Measurements from ENCODE around the gene ZNF708. TPM values are rescaled to one million over a fixed set of nuclear protein-coding genes. Genes with fewer than 3 reads are reported as not detected.
"Not testable (repeated sequence)": the region's sequence is repeated elsewhere in the genome, so short reads cannot be mapped to it uniquely, and the experiment has no call there.

ZNF708 gene
- 2.7 and 5.0 TPM in 2 replicates for total RNA-seq (2014; rRNA removed; shearing (Covaris generic))

DNA sequence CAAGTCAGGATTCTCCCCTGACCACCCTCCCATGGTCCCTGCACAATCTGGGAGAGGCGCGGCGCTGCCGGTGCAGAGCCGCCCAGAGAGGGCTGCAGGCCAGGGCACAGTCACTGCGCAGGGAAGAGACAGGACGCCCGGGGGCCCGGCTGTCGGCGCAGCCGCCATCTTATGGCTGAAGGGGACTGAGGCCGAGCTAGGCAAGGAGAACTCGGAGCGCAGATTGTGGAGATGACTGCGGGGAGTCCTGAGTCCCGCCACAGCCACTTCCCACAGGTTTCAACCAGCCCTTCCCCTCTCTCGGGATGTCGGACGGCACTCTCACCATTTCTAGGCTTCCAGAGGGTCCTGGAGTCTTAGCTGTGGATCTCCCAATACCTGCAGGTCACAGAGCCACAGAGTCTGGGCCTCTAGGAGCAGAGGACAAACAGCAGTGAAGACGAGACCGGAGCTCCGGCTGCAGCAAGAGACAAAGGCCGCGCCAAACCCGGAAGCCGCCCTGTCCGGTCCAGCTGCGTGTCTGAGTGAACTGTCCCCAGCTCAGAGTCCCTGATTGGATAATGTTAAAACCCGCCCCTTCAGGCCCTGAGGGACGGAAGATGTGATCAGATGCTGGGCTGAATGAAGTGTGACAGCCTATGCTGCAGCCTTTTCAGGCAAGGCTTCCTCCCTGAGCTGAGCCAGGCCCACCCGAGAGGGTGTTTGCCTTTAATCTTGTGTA, at the start of gene ZNF708:
ZNF708 (minus strand) TSS at position 526 of the 721 bp plus-strand sequence; CDS start at position 328, 198 bp downstream.
- Histone ChIP-seq H3K27ac (peak within 1 kb of the TSS; percentile 66), H3K4me3 (peak within 1 kb of the TSS; percentile 56), H3K27me3 (replicated peaks) (no peaks in the 10 kb centered on the region), H3K36me3 (peaks cover 14% of the 10 kb centered on the region), H3K9me3 (replicated peaks) (no peaks in the 10 kb centered on the region; the same call in 1 of the 2 replicates), H3K4me1 (replicated peaks) (no peaks in the 10 kb centered on the region)
- DNase-seq (ENCODE audit: low read depth in 1 of 2, low spot score in 2 of 2): peak; percentile 81 to 89

DNA sequence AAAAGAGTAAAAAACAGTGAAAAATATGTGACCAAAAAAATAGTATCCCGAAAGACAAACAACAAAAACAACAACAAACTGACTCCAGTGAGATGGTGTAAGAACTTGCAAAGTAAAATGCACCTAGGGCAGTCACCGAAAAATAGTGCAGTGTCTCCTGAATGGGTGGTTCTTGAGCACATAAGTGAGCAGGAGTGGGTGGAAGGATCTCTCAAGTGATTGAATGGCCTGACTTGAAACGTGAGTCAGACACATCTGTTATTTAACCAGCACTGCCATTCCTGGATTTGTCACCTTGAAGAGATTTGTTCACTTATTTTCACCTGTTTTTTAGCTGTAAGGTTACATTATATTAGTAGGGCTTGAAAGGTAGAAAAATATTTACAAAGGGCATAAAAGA, 33.1 kb upstream of the ZNF708 start:
- Histone ChIP-seq H3K4me3 (no peak overlapping the region), H3K9me3 (replicated peaks) (0 out of 2 replicates have a peak, but pooled peaks cover 4% of the 10 kb centered on the region)

DNA sequence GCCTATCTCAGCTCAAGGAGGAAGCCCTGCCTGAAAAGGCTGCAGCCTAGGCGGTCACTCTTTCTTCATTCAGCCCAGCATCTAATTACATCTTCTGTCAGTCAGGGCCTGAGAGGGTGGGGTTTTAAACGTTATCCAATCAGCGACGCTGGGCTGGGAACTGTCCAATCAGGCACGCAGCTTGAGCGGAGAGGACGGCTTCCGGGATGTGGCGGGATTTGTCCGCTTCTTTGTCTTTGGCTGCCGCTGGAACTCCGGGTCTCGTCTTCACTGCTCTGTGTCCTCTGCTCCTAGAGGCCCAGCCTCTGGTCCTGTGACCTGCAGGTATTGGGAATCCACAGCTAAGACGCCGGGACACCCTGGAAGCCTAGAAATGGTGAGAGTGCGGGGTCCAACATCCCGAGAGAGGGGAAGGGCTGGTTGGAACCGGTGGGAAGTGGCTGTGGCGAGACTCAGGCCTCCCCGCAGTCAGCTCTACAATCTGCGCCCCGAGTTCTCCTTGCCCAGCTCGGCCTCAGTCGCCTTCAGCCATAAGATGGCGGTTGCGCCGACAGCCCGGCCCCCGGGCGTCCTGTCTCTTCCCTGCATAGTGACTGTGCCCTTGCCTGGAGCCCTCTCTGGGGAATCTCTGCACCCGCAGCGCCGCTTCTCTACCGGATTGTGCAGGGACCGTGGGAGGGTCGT, 29.7 kb upstream of the ZNF708 start, which contains the start of gene ZNF738:
ZNF738 (plus strand) TSS at position 233 of the 684 bp plus-strand sequence; CDS start at position 374, 141 bp downstream.
- peaks cover 23% of the 10 kb centered on the region for H3K36me3 ChIP-seq
- no peaks in the 10 kb centered on the region for H3K4me1 ChIP-seq (replicated peaks)
- DNase-seq (ENCODE audit: low read depth in 1 of 2, low spot score in 2 of 2): peak; percentile 83 to 91
- peaks cover 8% of the 10 kb centered on the region; the same call in 1 of the 2 replicates for H3K9me3 ChIP-seq (replicated peaks)
- H3K27me3 ChIP-seq (replicated peaks): no peaks in the 10 kb centered on the region
- H3K4me3 ChIP-seq: peak within 1 kb of the TSS; percentile 55
- H3K27ac ChIP-seq: peak within 1 kb of the TSS; percentile 56

More for the DNA sequence above, 33.1 kb upstream of the ZNF708 start:
- Histone ChIP-seq H3K27me3 (replicated peaks) (no peaks in the 10 kb centered on the region), H3K27ac (no peak overlapping the region), H3K4me1 (replicated peaks) (no peaks in the 10 kb centered on the region), H3K36me3 (peaks cover 39% of the 10 kb centered on the region)
- DNase-seq (ENCODE audit: low read depth in 1 of 2, low spot score in 2 of 2): no peak

DNA sequence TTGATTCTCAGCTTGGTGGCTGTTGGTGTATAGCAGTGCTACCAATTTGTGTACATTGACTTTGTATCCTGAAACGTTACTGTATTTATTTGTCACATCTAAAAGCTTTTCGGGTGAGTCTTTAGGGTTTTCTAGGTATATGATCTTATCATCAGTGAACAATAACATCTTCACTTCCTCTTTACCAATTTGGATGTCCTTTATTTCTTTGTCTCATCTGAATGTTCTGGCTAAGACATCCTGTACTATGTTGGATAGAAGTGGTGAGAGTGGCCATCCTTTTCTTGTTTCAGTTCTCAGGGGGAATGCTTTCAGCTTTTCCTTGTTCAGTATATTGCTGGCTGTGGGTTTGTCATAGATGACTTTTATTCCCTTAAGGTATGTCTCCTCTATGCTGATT, 23.6 kb upstream of the ZNF708 start:
- Histone ChIP-seq H3K36me3 (no peaks in the 10 kb centered on the region), H3K27me3 (replicated peaks) (no peaks in the 10 kb centered on the region), H3K27ac (no peak overlapping the region), H3K4me3 (no peak overlapping the region), H3K9me3 (replicated peaks) (peaks cover 6% of the 10 kb centered on the region; the same call in 1 of the 2 replicates), H3K4me1 (replicated peaks) (no peaks in the 10 kb centered on the region)
- no peak for DNase-seq (ENCODE audit: low read depth in 1 of 2, low spot score in 2 of 2)

DNA sequence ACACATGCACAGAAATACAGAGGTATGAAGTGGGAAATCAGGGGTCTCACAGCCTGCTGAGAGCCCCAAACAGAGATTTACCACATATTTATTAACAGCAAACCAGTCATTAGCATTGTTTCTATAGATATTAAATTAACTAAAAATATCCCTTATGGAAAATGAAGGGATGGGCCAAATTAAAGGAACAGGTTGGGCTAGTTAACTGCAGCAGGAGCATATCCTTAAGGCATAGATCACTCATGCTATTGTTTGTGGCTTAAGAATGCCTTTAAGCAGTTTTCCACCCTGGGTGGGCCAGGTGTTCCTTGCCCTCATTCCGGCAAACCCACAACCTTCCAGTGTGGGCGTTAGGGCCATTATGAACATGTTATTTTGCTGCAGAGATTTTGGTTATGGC, 15.6 kb upstream of the ZNF708 start:
- not testable (repeated sequence) for H3K27me3 ChIP-seq (replicated peaks); H3K9me3 ChIP-seq (replicated peaks); H3K4me1 ChIP-seq (replicated peaks); H3K4me3 ChIP-seq; H3K36me3 ChIP-seq; H3K27ac ChIP-seq; DNase-seq (ENCODE audit: low read depth in 1 of 2, low spot score in 2 of 2)

DNA sequence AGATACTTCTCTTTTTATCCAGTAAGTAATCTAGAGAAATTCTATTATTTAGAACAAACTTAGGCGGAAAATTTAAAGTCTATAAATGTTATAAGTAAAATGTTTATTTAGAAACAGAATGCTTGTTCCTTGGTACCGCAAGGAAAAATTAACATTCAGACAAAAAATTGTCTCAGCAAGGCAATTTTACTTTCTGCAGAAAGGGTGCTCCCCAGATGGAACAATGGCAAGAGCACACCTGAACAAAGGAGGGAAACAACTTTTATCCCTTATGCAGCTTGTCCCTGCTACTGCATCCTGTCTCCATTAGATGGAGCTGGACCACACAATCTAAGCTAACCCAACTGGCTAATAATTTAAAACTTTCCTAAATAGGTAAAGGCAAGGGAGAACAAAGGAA, 6.5 kb upstream of the ZNF708 start:
- no peak for DNase-seq (ENCODE audit: low read depth in 1 of 2, low spot score in 2 of 2)
- Histone ChIP-seq H3K27ac (no peak overlapping the region), H3K36me3 (no peaks in the 10 kb centered on the region), H3K4me3 (no peak overlapping the region), H3K4me1 (replicated peaks) (no peaks in the 10 kb centered on the region), H3K9me3 (replicated peaks) (peaks cover 7% of the 10 kb centered on the region; the same call in 1 of the 2 replicates), H3K27me3 (replicated peaks) (no peaks in the 10 kb centered on the region)

DNA sequence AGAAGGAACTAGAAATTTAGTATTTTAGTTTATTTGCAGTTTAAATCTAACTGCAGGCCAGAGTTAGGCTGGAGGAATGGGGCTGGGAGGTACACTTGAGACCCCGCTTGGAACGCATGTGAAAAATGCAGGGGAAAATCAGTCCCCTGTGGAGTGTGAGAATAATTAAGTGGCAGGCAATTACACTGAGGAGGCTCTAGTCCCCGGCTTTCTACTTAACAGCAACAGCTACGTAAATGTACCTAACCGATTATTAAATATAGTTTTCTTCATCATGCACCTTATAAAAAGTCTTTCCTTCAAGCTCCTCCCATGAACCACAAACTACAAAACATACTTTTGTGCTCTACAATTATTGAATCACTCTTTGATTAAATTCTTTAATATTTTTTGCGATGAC, 804 bp downstream of the ZNF708 start:
- Histone ChIP-seq H3K27me3 (replicated peaks) (no peaks in the 10 kb centered on the region), H3K9me3 (replicated peaks) (no peaks in the 10 kb centered on the region; the same call in 1 of the 2 replicates), H3K27ac (no peak overlapping the region), H3K36me3 (peaks cover 14% of the 10 kb centered on the region), H3K4me1 (replicated peaks) (no peaks in the 10 kb centered on the region), H3K4me3 (peak overlapping the region; percentile 56)
- no peak for DNase-seq (ENCODE audit: low read depth in 1 of 2, low spot score in 2 of 2)

DNA sequence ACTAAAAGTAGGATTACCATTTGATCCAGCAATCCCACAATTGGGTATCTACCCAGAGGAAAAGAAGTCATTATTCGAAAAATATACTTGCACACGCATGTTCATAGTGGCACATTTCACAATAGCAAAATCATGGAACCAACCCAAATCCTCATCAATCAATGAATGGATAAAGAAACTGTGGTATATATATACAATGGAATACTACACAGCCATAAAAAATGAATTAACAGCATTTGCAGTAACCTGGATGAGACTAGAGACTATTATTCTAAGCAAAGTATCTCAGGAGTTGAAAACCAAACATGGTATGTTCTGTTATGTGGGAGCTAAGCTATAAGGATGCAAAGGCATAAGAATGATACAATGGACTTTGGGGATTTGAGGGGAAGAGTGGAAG, 3.0 kb downstream of the ZNF708 start:
- Histone ChIP-seq H3K27ac (no peak overlapping the region), H3K36me3 (peaks cover 19% of the 10 kb centered on the region), H3K9me3 (replicated peaks) (peaks cover 2% of the 10 kb centered on the region; the same call in 1 of the 2 replicates), H3K27me3 (replicated peaks) (no peaks in the 10 kb centered on the region), H3K4me1 (replicated peaks) (no peaks in the 10 kb centered on the region), H3K4me3 (no peak overlapping the region)
- no peak for DNase-seq (ENCODE audit: low read depth in 1 of 2, low spot score in 2 of 2)

DNA sequence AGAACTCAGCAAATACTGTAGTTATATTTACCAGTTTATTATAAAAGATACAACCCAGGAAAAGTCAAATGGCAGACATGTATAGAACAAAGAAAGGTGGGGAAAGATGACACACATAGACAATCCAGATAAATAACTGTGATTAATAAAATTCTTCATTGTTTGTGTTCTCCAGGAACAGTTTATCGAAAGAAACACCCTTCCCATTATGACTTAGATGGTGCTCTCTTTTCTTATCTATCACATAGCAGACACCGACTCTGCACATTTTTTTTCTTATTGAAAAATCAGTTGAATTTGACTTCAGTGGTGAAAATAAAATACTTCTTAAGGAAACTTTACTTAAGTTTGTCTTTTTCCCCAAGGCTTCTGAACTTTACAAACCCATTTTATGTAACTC, 6.2 kb downstream of the ZNF708 start:
- Histone ChIP-seq H3K9me3 (replicated peaks) (peaks cover 2% of the 10 kb centered on the region; the same call in 1 of the 2 replicates), H3K27ac (no peak overlapping the region), H3K36me3 (peaks cover 25% of the 10 kb centered on the region), H3K4me1 (replicated peaks) (no peaks in the 10 kb centered on the region), H3K4me3 (no peak overlapping the region), H3K27me3 (replicated peaks) (no peaks in the 10 kb centered on the region)
- DNase-seq (ENCODE audit: low read depth in 1 of 2, low spot score in 2 of 2): no peak

DNA sequence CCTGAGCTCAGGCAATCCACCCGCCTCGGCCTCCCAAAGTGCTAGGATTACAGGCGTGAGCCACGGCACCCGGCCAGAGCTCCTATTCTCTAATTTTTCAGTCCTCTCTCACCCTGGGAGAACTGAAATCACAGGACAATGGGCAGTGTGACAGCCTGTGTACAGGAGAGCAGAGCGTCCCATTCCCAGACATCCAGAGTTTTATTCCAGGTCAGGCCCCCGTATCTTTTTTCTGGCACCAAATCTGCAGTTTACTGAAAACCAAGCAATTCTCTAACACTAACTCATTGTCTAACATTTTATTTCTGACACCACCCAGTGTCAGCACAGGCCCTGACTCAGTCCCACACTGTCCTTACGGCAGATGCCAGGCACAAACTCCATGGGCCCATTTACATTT, 6.7 kb downstream of the ZNF708 start:
- Histone ChIP-seq H3K27ac (no peak overlapping the region), H3K27me3 (replicated peaks) (no peaks in the 10 kb centered on the region), H3K4me3 (no peak overlapping the region), H3K4me1 (replicated peaks) (no peaks in the 10 kb centered on the region), H3K36me3 (peaks cover 30% of the 10 kb centered on the region), H3K9me3 (replicated peaks) (peaks cover 3% of the 10 kb centered on the region; the same call in 1 of the 2 replicates)
- no peak for DNase-seq (ENCODE audit: low read depth in 1 of 2, low spot score in 2 of 2)

DNA sequence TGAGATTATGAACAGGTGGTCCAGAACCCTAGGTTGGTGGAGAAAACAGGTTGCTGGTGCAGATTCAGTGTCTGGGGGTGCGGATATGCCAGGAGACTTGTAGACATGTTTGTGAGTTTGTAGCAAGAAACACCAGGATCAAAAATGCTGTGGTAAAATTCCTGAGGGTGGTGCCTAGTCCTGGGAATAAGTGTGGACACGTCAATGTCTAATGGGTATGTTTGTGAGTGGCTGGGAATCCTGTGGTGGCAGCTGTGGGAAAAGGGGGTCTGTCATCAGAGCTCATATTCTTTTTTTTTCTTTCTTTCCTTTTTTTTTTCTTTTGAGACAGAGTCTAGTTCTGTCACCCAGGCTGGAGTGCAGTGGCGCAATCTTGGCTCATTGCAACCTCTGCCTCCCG, 7.2 kb downstream of the ZNF708 start:
- Histone ChIP-seq H3K9me3 (replicated peaks) (peaks cover 6% of the 10 kb centered on the region; the same call in 1 of the 2 replicates), H3K4me1 (replicated peaks) (no peaks in the 10 kb centered on the region), H3K27ac (no peak overlapping the region), H3K4me3 (no peak overlapping the region), H3K27me3 (replicated peaks) (no peaks in the 10 kb centered on the region), H3K36me3 (peaks cover 31% of the 10 kb centered on the region)
- no peak for DNase-seq (ENCODE audit: low read depth in 1 of 2, low spot score in 2 of 2)

DNA sequence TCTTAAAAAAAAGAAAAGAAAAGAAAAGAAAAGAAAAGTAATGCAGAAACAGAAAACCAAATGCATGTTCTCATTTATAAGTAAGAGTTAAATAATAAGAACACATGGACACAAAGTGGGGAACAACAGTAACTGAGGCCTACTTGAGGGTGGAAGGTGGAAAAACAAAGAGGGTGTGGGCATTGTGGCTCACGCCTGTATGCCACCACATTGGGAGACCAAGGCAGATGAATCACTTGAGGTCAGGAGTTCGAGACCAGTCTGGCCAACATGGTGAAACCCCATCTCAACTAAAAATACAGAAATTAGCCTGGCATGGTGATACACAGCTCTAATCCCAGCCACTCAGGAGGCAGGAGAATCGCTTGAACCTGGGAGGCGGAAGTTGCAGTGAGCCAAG, 8.1 kb downstream of the ZNF708 start:
- H3K4me3 ChIP-seq: no peak overlapping the region
- H3K9me3 ChIP-seq (replicated peaks): peaks cover 6% of the 10 kb centered on the region; the same call in 1 of the 2 replicates
- no peaks in the 10 kb centered on the region for H3K27me3 ChIP-seq (replicated peaks)
- DNase-seq (ENCODE audit: low read depth in 1 of 2, low spot score in 2 of 2): no peak
- peaks cover 27% of the 10 kb centered on the region for H3K36me3 ChIP-seq
- H3K4me1 ChIP-seq (replicated peaks): no peaks in the 10 kb centered on the region
- H3K27ac ChIP-seq: no peak overlapping the region

DNA sequence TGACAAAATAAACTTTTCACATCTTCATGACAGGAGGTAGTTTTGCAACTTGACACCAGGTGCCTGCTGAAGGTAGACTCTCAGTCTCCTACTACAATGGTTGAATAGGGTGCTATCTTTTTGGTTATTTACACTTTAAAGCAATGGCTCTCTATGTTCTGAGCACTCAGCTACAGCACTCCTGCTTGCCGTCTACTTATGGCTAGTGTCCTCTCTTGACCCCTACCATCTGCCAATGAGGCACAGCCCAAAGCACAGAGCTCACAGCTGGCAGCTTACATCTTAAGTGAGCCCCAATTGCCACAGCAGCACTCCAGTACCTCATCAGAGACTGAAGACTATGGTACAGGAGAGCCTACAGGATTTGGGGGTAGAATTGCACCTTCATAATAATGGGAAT, 11.4 kb downstream of the ZNF708 start:
- Histone ChIP-seq H3K4me3 (no peak overlapping the region), H3K9me3 (replicated peaks) (peaks cover 4% of the 10 kb centered on the region; the same call in 1 of the 2 replicates), H3K27ac (no peak overlapping the region), H3K27me3 (replicated peaks) (no peaks in the 10 kb centered on the region), H3K36me3 (peaks cover 24% of the 10 kb centered on the region), H3K4me1 (replicated peaks) (no peaks in the 10 kb centered on the region)
- no peak for DNase-seq (ENCODE audit: low read depth in 1 of 2, low spot score in 2 of 2)

DNA sequence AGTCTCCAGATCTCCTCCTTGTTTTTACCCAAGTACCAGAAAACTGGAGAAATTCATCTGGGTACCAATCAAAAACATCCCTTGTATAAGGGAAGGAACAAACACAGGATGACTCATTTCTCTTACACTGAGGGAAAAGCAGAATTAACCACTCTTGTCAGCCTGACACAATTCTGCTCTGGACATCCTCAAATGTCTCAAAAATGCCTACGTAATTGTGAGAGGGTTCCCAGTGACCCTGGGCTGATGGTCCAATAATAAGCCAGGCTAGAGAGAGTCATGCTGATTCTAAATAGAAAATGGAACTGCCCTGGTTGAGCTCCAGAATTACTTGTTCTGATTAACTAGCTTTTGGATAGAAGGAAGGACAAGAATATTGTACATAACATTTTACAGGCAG, 14.5 kb downstream of the ZNF708 start:
- peaks cover 26% of the 10 kb centered on the region for H3K36me3 ChIP-seq
- no peaks in the 10 kb centered on the region for H3K4me1 ChIP-seq (replicated peaks)
- no peak overlapping the region for H3K27ac ChIP-seq
- DNase-seq (ENCODE audit: low read depth in 1 of 2, low spot score in 2 of 2): no peak
- no peak overlapping the region for H3K4me3 ChIP-seq
- H3K27me3 ChIP-seq (replicated peaks): no peaks in the 10 kb centered on the region
- peaks cover 4% of the 10 kb centered on the region; the same call in 1 of the 2 replicates for H3K9me3 ChIP-seq (replicated peaks)

Data from SJSA1 (cell line).